ENCODE results near the gene BRD1. TPM values are rescaled to one million over a fixed set of nuclear protein-coding genes. Genes with fewer than 3 reads are reported as not detected.

BRD1 gene
- total RNA-seq, 4 donors from 2014 or later, result 21.0 to 57.3 (median 33.8) TPM

- DNase-seq (ENCODE audit: low spot score) (no peak), ATAC-seq (ENCODE audit: low FRiP score) (no peak)
- TF ChIP-seq, protein P1, sequence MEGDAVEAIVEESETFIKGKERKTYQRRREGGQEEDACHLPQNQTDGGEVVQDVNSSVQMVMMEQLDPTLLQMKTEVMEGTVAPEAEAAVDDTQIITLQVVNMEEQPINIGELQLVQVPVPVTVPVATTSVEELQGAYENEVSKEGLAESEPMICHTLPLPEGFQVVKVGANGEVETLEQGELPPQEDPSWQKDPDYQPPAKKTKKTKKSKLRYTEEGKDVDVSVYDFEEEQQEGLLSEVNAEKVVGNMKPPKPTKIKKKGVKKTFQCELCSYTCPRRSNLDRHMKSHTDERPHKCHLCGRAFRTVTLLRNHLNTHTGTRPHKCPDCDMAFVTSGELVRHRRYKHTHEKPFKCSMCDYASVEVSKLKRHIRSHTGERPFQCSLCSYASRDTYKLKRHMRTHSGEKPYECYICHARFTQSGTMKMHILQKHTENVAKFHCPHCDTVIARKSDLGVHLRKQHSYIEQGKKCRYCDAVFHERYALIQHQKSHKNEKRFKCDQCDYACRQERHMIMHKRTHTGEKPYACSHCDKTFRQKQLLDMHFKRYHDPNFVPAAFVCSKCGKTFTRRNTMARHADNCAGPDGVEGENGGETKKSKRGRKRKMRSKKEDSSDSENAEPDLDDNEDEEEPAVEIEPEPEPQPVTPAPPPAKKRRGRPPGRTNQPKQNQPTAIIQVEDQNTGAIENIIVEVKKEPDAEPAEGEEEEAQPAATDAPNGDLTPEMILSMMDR (IDR thresholded peaks at IDR 0.05), result no peak
Measured at GRCh38 chr22:49738006-49738405, 89.7 kb downstream of the BRD1 start.

- ATAC-seq (ENCODE audit: low FRiP score), result no peak
- TF ChIP-seq, protein P1 (IDR thresholded peaks at IDR 0.05), result no peak
- no peak for DNase-seq (ENCODE audit: low spot score)
Measured at GRCh38 chr22:49737101-49737551, 90.5 kb downstream of the BRD1 start.

GRCh38 chr22:49736538-49736937 lies 91.1 kb downstream of the BRD1 start:
- no peak for ATAC-seq (ENCODE audit: low FRiP score)
- DNase-seq (ENCODE audit: low spot score), result no peak
- TF ChIP-seq, protein P1 (IDR thresholded peaks at IDR 0.05), result no peak

DNA sequence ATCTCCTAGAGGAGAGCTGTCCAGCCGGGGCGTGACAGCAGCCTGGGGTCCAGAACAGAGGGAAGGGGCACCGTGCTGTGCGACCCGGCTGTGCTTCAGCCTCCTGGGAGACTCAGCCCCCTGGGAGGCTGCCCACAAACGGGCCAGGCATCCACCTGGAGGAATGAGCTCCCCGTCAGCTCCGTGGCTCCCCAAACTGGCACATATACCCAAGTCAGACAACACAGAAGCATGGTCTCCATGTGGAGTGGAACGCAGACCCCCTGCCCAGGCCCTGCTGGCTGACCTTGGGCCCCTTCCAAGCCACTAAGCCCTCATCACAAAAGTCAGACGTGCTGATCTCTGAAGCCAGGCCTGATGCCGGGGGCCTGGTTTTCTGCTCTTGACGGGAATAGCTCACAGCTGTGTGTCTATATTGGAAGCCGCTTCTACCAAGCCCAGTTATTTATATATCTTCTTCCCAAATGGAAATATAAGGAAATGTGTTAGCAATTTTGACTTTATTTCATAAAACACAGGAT lies 91.7 kb downstream of the BRD1 start:
- no peak for ATAC-seq (ENCODE audit: low FRiP score)
- DNase-seq (ENCODE audit: low spot score), result no peak
- TF ChIP-seq, protein P1 (IDR thresholded peaks at IDR 0.05), result no peak

DNA sequence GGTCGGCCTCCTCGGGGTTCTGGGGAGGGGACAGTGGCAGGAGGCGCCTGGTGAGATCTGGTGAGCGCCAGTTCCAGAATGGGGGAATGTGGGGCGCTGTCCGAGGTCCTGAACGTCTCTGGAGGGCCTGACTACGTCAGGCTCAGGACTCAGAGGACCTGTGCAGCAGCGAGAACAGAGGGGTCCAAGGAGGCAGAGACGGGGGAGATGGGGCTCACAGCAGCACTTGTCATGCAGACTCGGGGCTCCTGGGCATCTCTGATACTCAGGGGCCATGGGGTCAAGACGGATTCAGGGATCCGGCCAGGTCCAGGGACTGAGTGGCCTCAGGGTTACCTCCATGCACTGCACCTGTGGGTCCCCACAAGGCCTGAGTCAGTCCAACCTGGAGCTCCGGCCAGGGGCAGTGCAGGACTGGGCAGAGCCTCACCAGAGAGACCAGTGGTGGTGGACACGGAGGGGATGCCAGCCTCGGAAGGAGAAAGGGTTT lies 92.2 kb downstream of the BRD1 start:
- ATAC-seq (ENCODE audit: low FRiP score) (no peak), DNase-seq (ENCODE audit: low spot score) (no peak)
- TF ChIP-seq, protein P1 (IDR thresholded peaks at IDR 0.05), result no peak

GRCh38 chr22:49734882-49735281 lies 92.8 kb downstream of the BRD1 start:
- TF ChIP-seq, protein P1 (IDR thresholded peaks at IDR 0.05), result no peak
- ATAC-seq (ENCODE audit: low FRiP score), result no peak
- DNase-seq (ENCODE audit: low spot score), result no peak

GRCh38 chr22:49734390-49734789 lies 93.3 kb downstream of the BRD1 start:
- no peak for ATAC-seq (ENCODE audit: low FRiP score)
- TF ChIP-seq, protein P1 (IDR thresholded peaks at IDR 0.05), result no peak
- no peak for DNase-seq (ENCODE audit: low spot score)

All from omental fat pad (tissue), 4 donors.